OCI-LY7 (cell line): ENCODE results near the gene DKK1.

Experiments
- CTCF ChIP-seq: fragments of 200-600 bp; sonication (generic); conservative IDR thresholded peaks from 2 replicates; pipeline ENCODE4 v1.5.1; 2014; ENCODE audit warnings: mild to moderate bottlenecking, antibody characterized with exemption, low read length, moderate library complexity, mixed read lengths
- EZH2phosphoT487 ChIP-seq: fragments of 200-600 bp; sonication (generic); IDR thresholded peaks from 2 replicates; pipeline ENCODE4 v1.6.1; 2018; ENCODE audit warnings: low read depth, borderline replicate concordance, mild to moderate bottlenecking, mixed run types, antibody characterized with exemption, low read length, moderate library complexity, mixed read lengths

- TF ChIP-seq CTCF (no peak), EZH2phosphoT487 (no peak)
Measured at GRCh38 chr10:52313256-52313932, 687 bp upstream of the DKK1 start.
